ENCODE data around the gene EFNA1.
"Not testable (repeated sequence)": the region's sequence is repeated elsewhere in the genome, so short reads cannot be mapped to it uniquely, and the experiment has no call there.

Gene EFNA1

DNA sequence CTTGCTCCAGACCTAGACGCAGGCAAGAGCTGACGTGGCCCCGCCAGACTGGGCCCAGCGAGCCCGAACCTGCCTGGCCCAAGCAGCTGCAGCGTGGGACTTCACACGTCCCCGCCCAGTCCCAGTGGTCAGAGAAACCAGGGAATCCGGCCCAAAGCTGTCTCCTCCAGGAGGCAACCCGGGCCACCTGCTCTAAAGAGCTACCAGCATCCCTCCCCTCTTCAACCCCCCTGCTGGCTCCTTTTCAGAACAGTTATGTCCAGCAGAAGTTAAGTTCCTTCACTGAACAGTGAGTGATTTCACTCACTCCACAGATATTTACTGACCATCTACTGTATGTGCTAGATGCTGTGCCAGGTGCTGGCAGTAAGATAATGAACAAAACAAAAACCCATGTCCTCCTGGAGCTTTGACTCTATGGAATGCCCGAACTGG, 2.1 kb upstream of the EFNA1 start:
- no peak for DNase-seq

DNA sequence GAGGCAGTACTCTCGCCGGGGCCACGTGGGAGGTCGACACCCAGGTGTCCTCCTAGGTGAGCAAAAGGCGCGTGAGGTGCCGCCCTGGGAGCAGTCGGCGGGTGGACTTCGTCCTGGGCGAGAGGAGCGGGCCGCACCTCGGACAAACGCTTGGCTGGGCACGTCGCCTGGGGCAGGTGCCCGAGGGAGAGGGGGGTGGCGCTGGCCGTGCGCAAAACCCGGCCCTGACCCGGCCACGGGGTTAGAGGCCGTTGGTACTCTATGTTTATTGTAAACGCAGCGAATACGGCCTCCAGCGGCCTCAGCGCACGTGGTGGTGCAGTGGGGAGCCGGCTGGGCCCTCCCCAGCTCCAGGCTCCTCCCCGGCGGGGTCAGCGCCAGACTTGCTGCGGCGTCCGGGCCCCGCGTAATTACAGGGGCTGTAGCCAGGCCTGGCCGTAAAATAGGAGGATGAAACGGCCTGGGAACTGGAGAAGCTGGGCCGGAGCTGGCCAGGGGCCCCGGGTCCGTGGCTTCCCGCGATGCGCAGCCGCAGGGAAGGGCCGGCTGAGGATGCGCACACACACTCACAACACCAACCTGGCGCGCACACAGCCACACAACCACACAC, 1.6 kb upstream of the EFNA1 start:
- DNase-seq, result peak; percentile 87

DNA sequence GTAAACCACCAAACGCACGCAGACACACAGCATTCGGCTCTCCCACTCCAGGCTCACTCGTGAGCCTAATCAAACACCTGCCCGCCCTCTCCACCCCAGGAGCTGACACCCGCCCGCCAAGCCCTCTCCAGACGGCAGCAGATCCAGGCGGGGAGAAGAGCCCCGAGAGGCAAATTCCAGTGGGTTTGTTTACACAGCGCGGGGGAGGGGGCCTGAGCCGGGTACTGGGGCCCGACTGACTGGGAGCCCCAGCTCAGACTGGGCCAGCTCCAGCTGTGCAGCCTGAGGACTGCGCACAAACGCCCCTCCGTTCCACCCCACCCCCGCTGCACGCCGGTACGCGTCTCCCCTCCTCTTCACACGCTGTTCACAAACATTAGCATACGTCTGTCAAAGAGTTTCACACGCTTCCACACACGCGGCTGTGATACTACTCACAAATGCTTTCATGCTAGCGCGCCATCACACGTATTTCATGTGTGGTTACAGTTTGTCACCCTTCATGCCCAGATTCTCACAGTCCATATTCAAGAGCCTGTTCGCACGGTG, 1.0 kb upstream of the EFNA1 start:
- DNase-seq, result peak; percentile 69

DNA sequence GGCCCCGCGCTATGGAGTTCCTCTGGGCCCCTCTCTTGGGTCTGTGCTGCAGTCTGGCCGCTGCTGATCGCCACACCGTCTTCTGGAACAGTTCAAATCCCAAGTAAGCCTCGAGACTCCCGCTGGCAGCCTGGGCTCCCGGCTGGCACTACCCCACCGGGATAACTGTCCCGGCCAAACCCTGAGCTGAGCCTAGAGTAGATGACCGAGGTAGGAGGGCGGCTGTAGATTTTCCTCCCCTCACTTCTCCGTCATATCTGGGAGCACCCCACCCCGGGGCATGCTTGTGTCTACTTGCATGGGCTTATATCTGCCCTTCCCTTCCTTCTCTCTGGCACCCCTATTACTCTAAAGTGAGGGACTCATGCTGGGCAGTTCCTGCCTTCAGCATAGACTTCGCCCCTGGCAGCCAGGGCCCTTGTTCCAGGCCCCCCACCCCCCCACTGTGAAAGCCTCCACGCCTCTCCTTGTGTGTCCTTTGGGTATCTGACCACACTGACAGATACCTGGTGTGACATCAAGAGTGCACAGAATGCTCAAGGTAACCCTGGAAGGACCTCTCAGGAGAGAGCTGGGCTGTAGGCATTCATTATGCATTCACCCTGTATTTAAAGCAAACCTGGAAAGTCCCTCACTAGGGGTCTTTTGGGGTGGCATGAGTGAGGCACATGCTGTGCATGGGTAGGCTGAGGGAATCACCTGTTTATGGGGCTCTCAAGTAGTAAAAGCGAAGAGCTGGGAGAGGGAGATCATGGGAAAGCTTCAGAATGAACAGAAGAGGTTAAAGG, 485 bp downstream of the EFNA1 start:
- no peak for DNase-seq

DNA sequence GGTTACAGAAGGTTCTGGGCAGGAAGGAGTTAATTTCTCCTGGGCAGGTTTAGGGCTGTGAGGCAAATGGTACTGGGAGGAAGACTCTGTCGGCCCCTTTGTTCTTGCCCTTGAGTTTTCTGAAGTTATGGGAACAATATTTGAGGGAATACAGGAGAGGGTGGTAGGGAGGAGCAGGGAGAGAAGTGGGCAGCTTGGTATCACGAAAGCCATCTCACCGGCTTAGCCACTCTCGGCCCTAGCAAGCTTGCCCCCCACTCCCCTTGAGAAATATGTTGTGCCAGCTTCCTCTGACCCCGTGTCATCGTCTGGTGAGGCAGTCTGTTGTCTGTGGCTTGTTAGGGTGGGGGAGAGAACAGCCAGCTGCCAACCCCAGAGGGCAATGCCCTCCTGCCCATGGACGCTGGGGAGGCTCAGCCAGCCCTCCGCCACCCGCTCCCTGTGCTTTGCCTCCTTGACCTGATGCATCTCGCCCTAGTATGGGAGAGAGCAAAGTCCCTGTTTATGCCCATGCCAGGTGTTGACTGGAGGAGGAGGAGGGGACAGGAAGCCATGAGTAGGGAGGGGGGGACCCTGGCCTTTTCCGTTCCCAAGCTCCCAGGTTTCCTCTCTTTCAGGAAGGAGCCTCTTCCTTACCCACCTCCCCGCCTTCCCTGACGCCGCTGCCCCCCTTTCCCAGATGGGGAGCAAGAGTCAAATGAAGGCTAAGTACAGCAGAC, 1.2 kb downstream of the EFNA1 start:
- no peak for DNase-seq

DNA sequence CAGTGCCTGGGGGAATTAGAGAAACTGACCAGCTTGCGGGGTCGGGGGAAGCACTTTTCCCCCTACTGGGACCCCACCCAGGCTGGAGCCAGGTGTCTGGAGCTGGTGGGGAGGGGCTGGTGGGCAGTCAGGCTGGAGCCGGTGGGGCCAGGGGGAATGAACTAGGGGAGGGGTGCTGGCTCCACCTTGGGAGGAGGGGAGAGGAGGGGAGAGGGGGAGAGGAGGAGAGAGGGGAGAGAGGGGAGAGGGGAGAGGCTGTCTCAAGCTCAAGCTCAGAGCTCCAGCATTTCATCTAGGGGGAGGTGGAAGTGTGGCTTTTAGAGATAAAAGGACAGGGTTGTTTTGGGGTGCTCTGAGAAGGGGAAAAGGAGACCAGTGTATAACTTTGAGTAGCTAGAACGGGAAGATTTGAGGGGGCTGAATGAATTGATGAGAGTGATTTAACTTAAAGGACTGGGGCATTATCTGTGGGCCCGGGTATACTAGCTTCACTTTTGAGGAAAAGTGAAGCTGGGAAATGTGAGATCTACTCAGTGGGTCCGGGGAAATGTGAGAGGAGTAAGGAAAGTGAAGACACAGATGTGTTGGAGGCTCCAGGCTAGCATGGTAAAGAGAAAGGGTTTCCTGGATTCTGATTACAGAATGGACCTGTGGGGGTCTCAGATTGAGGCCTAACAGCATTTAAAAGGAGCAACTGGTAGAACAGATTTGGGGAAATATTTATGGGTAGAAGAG, 2.8 kb downstream of the EFNA1 start:
- DNase-seq, result no peak

DNA sequence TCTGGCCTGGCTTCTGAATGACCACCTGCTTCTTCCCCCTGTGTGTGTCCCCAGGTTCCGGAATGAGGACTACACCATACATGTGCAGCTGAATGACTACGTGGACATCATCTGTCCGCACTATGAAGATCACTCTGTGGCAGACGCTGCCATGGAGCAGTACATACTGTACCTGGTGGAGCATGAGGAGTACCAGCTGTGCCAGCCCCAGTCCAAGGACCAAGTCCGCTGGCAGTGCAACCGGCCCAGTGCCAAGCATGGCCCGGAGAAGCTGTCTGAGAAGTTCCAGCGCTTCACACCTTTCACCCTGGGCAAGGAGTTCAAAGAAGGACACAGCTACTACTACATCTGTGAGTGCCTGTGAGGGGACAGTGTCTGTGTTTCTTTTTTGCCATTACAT, 3.6 kb downstream of the EFNA1 start:
- DNase-seq, result no peak

DNA sequence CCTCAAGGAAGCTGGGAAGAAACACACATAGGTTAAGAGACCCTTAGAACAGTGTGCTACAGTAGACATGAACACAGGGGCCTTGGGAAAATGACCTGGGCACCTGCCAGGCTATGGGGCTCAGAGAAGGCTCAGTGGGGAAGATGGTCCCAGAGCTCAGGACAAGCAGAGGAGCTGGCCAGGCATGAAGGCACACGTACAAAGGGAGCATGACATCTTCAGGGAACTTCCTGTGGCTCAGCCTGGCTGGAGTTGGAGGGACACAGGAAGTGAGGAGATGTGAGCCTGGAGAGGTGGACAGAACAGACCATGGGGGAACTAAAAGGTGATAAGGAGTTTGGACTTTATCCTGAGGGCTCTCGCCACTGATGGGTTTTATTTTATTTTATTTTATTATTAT, 4.2 kb downstream of the EFNA1 start:
- DNase-seq, result no peak

DNA sequence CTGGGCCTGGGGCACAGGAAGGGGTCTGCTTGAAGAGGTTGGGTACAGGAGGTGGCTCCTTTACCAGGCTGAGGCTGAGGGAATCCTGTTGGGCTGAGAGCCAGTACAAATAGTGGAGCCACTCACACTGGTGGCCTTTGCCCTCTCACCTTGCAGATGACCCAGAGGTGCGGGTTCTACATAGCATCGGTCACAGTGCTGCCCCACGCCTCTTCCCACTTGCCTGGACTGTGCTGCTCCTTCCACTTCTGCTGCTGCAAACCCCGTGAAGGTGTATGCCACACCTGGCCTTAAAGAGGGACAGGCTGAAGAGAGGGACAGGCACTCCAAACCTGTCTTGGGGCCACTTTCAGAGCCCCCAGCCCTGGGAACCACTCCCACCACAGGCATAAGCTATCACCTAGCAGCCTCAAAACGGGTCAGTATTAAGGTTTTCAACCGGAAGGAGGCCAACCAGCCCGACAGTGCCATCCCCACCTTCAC, 6.2 kb downstream of the EFNA1 start:
- DNase-seq, result no peak

DNA sequence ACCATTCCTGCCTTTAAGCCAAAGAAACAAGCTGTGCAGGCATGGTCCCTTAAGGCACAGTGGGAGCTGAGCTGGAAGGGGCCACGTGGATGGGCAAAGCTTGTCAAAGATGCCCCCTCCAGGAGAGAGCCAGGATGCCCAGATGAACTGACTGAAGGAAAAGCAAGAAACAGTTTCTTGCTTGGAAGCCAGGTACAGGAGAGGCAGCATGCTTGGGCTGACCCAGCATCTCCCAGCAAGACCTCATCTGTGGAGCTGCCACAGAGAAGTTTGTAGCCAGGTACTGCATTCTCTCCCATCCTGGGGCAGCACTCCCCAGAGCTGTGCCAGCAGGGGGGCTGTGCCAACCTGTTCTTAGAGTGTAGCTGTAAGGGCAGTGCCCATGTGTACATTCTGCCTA, 6.6 kb downstream of the EFNA1 start:
- DNase-seq, result no peak

DNA sequence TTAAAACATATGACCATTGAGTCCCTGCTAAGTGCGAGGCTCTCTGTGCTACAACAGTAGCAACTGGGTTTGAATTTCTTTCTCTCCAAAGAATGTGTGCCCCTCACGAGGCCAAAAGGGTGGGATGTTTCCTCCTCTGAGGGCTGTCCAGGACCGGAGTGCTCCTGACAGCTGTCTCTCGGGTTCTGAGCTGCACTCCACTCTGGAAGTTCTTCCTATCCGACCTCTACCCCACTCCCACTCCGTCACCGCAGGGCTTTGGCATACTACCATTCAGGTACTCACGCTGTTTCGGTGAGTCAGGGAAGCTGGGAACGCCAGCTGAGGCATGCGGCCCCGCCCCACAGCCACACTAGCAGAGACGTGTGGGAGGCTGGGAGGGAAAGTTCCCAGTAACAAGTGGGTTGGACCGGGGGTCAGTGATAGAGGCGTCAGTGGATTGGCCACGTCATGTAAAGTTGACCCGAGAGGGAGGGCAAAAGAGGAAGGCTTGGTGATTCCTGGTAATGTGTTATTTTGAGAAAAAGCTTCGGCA, 7.3 kb downstream of the EFNA1 start:
- peak; percentile 89 for DNase-seq

DNA sequence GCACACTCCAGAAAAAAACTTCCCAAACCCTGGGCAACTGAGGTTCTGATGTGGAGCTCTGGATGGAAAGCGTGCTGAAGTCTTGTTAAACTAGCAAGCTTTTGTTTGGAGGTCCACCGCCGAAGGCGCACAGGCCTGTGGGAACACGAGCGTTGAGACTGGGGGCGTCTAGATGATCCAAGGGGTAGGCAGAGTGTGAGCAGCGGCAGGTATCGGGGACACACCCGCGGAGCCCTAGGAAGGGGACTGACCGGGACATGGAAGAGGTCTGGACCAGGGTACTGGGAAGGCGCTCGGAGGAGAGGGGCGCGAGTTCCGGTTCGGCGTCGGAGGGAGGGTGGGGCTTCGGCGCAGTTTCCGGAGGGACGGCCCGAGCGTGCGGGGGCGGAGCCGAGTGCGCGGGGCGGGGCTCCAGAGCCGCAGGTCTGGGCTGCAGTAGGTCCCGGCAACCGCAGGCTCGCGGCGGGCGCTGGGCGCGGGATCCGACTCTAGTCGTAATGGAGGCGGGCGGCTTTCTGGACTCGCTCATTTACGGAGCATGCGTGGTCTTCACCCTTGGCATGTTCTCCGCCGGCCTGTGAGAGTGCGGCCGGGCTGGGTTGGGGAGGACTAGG, 7.8 kb downstream of the EFNA1 start, which contains the start of gene SLC50A1:
Gene SLC50A1 (plus strand): TSS at position 438 of the 614 bp plus-strand sequence. CDS start 60 bp downstream, at position 498.
- peak; percentile 97 for DNase-seq

DNA sequence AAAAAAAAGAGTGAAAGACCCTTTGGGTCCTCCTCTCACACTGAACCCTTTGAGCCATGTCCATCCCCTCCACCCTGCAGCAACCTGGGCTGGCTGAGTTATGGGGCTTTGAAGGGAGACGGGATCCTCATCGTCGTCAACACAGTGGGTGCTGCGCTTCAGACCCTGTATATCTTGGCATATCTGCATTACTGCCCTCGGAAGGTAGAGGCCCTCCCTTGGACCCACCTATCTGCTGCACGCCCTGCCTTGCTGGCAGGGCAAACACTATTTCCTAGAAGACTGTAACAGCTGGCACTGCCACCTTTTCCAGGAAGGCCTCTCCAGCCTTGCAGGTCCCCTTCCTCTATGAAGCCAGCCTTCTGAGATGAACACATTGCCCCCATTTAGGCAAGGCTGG, 9.1 kb downstream of the EFNA1 start:
- DNase-seq, result no peak

DNA sequence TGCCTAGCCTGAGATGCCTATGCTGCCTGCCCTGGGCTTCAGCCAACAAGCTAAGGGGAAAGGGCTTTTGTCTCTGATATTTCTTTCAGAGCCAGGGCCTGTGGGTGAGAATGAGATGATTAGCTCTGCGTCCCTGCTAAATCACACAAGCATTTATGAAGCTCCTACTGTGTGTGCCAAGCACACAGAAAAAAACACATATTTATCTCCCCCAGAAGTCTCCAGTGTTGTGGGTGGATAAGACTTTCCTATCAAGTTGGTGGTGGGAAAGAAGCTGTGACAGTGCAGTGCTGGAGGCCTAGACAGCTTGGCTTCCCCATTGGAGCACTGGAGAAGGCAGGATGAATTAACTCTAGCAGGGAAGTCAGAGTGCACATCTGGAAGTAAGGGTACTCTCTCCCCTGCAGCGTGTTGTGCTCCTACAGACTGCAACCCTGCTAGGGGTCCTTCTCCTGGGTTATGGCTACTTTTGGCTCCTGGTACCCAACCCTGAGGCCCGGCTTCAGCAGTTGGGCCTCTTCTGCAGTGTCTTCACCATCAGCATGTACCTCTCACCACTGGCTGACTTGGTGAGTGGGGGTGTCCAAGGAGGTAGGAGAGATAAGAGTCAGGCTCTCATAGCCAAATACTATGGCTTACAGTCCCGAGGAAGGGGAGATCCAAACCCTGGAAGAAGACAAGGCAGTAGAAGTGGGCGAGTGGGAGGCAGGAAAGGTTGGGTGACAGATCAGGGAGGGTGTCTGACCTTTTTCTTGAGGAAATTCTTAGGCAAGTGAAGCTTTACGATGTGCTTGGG, 9.7 kb downstream of the EFNA1 start:
- no peak for DNase-seq

DNA sequence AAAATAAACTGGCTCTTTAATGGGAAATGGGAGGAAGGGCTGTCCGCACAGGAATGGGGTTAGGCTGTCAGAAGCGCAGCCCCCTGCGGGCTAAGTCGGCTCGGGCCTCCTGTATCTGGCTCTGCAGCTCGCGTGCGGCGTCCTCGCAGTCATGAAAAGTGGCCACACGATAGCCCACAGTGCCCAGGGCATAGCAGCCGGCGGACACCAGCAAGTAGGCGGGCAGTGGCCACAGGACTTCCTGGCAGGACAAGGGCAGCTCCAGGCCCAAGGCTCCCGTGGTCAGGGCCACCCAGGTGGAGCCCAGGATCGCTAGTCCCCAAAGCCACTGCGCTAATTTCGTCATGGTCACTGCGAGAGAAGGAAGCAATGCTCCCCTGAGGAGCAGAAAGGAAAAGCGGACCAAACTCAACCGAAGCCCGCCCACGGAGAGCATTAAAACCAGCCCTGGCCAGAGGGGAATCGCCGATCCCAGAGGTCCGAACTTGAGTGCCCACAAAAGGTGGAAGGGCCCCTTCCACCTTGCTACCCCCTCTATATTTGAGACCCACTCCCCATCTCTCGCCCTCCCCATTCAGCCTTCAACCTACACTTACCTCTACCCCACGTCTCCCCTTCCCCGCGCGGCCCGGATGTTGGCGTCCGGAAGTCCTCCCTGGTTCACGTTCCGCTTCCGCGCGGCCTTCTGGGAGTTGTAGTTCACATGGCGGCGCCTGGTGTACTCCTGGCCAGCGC, 12.4 kb downstream of the EFNA1 start, which contains the start of gene DPM3:
Gene DPM3 (minus strand): TSS at position 637 of the 735 bp plus-strand sequence. CDS start 291 bp downstream, at position 346.
- peak; percentile 90 for DNase-seq

DNA sequence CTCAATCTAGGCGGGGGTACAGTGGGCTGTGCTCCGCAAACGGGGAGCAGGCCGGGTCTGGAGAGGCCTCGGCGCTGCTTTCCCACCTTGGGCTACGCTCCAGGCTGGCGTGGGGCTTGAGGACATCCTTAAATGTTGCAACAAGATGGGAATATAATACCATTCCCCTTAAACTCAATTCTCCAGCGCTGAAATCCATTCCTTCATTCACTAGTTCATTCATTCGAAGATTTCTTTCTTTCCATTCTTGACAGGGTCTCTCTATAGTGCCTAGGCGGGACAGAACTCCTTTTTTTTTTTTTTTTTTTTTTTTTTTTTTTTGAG, 12.9 kb downstream of the EFNA1 start:
- DNase-seq, result no peak

DNA sequence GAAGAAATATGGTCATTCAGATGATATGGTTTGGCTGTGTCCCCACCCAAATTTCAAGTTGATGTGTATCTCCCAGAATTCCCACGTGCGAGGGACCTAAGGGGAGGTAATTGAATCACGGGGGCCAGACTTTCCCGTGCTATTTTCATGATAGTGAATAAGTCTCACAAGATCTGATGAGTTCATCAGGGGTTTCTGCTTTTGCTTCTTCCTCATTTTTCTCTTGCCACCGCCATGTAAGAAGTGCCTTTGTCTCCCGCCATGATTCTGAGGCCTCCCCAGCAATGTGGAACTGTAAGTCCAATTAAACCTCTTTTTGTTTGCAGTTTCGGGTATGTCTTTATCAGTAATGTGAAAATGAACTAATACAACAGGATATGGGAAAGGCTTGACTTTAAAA, 14.1 kb downstream of the EFNA1 start:
- no peak for DNase-seq

DNA sequence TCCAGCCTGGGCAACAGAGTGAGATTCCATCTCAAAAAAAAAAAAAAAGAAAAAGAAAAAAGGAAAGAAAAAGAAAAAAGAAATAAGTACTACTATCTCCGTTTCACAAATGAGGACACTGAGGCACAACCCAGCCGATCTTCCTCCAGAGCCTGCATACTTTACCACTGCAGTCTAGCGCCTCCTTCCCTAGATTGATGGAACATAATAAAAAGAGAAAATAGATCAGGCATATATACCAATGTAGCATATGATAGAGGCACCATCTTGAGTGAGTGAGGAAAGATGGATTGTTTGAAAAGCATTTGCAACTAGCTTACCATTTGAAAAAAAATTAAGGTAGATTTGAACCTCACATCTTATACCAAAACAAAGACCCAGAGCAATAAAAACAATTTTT, 17.8 kb downstream of the EFNA1 start:
- DNase-seq, result no peak

DNA sequence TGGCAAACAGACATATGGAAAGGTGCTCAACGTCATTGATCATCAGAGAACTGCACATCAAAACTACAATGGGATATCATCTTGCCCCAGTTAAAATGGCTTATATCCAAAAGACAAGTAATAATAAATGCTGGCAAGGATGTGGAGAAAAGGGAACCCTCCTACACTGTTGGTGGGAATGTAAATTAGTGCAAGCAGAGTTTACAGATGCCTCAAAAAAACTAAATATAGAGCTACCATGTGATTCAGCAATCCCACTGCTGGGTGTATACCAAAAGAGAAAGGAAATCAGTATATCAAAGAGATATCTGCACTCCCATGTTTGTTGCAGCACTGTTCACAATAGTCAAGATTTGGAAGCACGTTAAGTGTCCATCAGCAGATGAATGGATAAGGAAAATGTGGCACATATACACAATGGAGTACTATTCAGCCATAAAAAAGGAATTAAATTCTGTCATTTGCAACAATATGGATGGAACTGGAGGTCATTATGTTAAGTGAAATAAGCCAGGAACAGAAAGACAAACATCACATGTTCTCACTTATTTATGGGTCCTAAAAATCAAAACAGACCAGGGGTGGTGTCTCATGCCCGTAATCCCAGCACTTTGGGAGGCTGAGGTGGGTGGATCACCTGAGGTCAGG, 28.4 kb downstream of the EFNA1 start:
- not testable (repeated sequence) for DNase-seq

DNA sequence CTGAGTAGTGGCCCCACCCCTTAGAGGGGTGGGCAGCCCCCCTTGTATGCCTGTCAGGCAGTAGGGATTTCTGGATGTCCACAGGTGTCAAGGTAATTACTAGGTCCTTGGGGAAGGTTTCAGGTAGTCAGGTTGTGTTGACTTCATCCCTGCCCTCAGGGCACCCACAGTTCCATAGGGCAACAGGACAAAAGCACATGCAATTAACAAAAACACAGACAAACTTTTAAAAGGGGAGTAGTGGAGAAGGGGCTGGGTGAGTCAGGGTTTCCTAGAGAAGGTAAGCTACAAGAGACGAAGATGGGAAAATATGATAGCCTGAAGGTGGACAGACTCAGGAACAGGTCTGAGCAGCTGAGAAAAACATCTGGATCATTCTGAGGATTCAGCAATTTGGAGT, 31.3 kb downstream of the EFNA1 start:
- DNase-seq, result no peak
